Upper lobe of left lung (tissue), 4 donors: ENCODE results near the gene GSTM4.

Experiments used
- POLR2AphosphoS5 ChIP-seq, 2 donors: sonication (generic); formaldehyde crosslinking; IDR thresholded peaks; one replicate each; pipeline ENCODE4 v1.5.1; 2017; ENCODE audit warnings: antibody characterized with exemption in 2 of 2
- TF ChIP-seq, protein P1 (sequence below), 6 experiments: fragments of 450-650 bp in 4 of 6; fragments of 200-600 bp in 2 of 6; sonication (generic) in 2 of 6; IDR thresholded peaks; one replicate each; pipeline ENCODE4 v1.5.1; 2016 to 2019; ENCODE audit warnings: antibody characterized with exemption in 6 of 6

DNA sequence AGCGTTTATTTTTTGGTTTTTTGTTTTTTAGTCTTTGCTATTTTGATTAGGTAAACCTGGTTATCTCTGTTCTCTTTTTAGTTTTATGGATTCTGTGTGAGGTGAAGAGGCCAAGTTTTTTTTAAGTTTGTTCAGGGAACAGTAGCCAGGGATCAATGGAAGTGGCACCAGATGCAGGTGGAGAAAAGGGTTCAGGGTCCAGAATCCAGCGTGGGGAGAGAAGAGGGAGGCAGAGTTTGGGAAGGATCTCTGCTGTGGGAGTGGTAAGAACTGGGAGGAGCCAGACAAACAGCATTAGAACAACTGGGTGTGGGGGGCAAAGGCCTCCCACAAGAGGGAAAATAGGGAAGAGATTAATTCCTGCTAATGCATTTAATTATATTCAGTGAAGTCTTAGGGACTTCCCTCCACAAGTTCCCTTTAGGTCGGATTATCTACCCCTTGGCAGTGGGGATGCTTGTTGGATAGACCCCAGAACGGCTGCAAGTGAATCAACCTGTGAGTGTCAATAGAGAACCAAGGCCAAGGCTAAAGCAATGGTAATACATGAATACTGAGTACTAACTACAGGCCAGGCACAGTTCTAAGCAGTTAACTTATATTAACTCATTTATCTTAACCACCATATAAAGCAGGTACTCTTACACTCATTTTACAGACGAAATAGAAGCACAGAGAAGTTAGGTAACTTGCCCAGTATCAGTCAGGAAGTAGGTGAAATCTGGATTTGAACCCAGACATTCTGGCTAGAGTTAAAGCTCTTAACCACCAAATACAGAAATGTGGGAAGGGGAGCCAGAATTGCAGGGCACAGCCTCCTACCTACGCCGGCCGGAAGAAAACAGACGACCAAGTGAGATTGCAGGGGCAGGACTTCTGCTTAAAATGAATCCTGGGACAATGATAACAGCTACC lies 37.0 kb upstream of the GSTM4 start:
- TF ChIP-seq, protein P1, sequence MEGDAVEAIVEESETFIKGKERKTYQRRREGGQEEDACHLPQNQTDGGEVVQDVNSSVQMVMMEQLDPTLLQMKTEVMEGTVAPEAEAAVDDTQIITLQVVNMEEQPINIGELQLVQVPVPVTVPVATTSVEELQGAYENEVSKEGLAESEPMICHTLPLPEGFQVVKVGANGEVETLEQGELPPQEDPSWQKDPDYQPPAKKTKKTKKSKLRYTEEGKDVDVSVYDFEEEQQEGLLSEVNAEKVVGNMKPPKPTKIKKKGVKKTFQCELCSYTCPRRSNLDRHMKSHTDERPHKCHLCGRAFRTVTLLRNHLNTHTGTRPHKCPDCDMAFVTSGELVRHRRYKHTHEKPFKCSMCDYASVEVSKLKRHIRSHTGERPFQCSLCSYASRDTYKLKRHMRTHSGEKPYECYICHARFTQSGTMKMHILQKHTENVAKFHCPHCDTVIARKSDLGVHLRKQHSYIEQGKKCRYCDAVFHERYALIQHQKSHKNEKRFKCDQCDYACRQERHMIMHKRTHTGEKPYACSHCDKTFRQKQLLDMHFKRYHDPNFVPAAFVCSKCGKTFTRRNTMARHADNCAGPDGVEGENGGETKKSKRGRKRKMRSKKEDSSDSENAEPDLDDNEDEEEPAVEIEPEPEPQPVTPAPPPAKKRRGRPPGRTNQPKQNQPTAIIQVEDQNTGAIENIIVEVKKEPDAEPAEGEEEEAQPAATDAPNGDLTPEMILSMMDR (IDR thresholded peaks at IDR 0.05): no peak
- TF ChIP-seq POLR2AphosphoS5 (IDR thresholded peaks at IDR 0.05): no peak
